ENCODE data around the gene ANKS6. TPM values are rescaled to one million over a fixed set of nuclear protein-coding genes. Genes with fewer than 3 reads are reported as not detected.

ANKS6 gene
- total and polyA plus RNA-seq, 9 of the 15 experiments (the other 6 are each of a cell fraction or from before 2014, with no cell fraction given): 9.9 to 74.5 (median 36.9) TPM

DNA sequence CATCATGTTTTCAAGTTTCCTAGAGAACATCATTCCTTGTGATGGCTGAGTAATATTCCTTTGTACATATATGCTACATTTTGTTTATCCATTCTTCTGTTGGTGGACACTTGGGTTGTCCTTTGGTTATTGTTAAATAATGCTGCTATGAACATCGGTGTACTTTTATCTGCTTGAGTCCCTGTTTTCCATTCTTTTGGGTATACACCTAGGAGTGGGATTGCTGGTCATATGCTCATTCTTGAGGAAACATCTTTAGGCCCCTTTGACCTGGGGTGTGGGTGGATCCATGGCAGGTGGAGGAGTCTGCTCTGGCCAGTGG, 36.4 kb upstream of the ANKS6 start (continued):
- TF ChIP-seq, protein P1, sequence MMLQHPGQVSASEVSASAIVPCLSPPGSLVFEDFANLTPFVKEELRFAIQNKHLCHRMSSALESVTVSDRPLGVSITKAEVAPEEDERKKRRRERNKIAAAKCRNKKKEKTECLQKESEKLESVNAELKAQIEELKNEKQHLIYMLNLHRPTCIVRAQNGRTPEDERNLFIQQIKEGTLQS (IDR thresholded peaks at IDR 0.05): no peak
- TF ChIP-seq, protein P1 (CRISPR knock-in tag; conservative IDR thresholded peaks at IDR 0.05): no peak
- no peak for TF ChIP-seq ZNF740 (CRISPR knock-in tag; IDR thresholded peaks at IDR 0.05)
- TF ChIP-seq ZNF740 (tag; IDR thresholded peaks at IDR 0.05): 0 out of 4 replicates have a peak, but pooled peaks of 1 of the 2 experiments have one; percentile 33
- TF ChIP-seq MEF2D (tag; conservative IDR thresholded peaks at IDR 0.05; ENCODE audit: low read depth): 0 out of 2 replicates have a peak, but pooled peaks have one; percentile 30

- no peak overlapping the region for H3K4me3 ChIP-seq
- peak overlapping the region in 1 of 2 experiments; percentile 50; a peak in 2 of 4 replicates for H3K9ac ChIP-seq (ENCODE audit: insufficient read depth in 1 of 2, low read depth in 2 of 2, low read length in 2 of 2)
- ATAC-seq: no peak
- peak overlapping the region; percentile 98; the same call in 2 of the 3 replicates for H3K27ac ChIP-seq (ENCODE audit: extremely low read depth, low read depth, low read length)
- peaks cover 36 to 51% of the 10 kb centered on the region in 2 experiments for H3K4me1 ChIP-seq (replicated peaks in 1 of 2; ENCODE audit: control insufficient read depth in 2 of 2, insufficient read depth in 2 of 2, low read length in 2 of 2)
- H2AFZ ChIP-seq (ENCODE audit: low read depth, low read length): no peak overlapping the region
- WGBS (ENCODE audit: insufficient coverage, low coverage, missing lambda C conversion rate): 93% methylated on average over 16 of the region's 16 CpGs
- H3K27me3 ChIP-seq (ENCODE audit: control insufficient read depth in 2 of 2, insufficient read depth in 2 of 2, low read length in 2 of 2): no peaks in the 10 kb centered on the region
- no TSS peak for BruUV-seq (replicated peaks)
- H3K9me1 ChIP-seq (ENCODE audit: control insufficient read depth, insufficient read depth, low read length): no peaks in the 10 kb centered on the region
- no peak for FAIRE-seq
- ChIA-PET CTCF (ENCODE audit: low intra/inter-chr PET ratio) (no interaction called here), POLR2A (interaction anchor here (0.7 to 0.8 kb wide), 3 partner anchors 12 to 854 kb away, joined by 3 to 4 read pairs (median 3); no protein-coding TSS in a partner anchor)
- H3K79me2 ChIP-seq (ENCODE audit: control insufficient read depth, insufficient read depth, low read length): peaks cover 20% of the 10 kb centered on the region; the same call in 2 of the 3 replicates
- no peak for DNase-seq (ENCODE audit: extremely low read depth in 1 of 4, low spot score in 3 of 4)
- H3K9me3 ChIP-seq (replicated peaks; ENCODE audit: control insufficient read depth, insufficient read depth, low read depth, low read length): no peaks in the 10 kb centered on the region
- TF ChIP-seq CXXC5 (CRISPR knock-in tag; IDR thresholded peaks at IDR 0.05) (0 out of 2 replicates have a peak, but pooled peaks have one; percentile 28), ZNF197 (CRISPR knock-in tag; IDR thresholded peaks at IDR 0.05; ENCODE audit: low read depth) (no peak), C11orf30 (IDR thresholded peaks at IDR 0.05; ENCODE audit: low read depth) (no peak)
- intact Hi-C loops (cut with micrococcal nuclease) (loop anchor here (5.0 kb wide), 1 partner anchor 34 kb away; the partner anchor contains the start of gene ANKS6), in situ Hi-C loops (cut with MboI) (no loop called here)
- no peak overlapping the region for H3K4me2 ChIP-seq (ENCODE audit: insufficient read depth, low read length)
- no peaks in the 10 kb centered on the region for H4K20me1 ChIP-seq (replicated peaks; ENCODE audit: control insufficient read depth, insufficient read depth, low read length)
- peaks cover 82% of the 10 kb centered on the region for H3K36me3 ChIP-seq (ENCODE audit: control insufficient read depth, insufficient read depth, low read length)
Measured at GRCh38 chr9:98831696-98832095, 35.3 kb upstream of the ANKS6 start.

Data from K562 (cell line).